AG20443 (cell line): ENCODE results near the gene DLG2.

Experiments
- DNase-seq: peaks from one replicate; pipeline ENCODE4 v3.0.0; 2012; ENCODE audit warnings: low spot score, mixed read lengths

DLG2 gene

GRCh38 chr11:84260862-84261261 lies 1366.3 kb downstream of the DLG2 start:
- no peak for DNase-seq

- no peak for DNase-seq
These were observed 1370.5 kb downstream of the DLG2 start for GRCh38 chr11:84256618-84257017.

- no peak for DNase-seq
These were observed 1371.7 kb downstream of the DLG2 start for GRCh38 chr11:84255483-84255882.

- no peak for DNase-seq
These were observed 1376.1 kb downstream of the DLG2 start for GRCh38 chr11:84250834-84251613.

- DNase-seq: no peak
These were observed 1377.6 kb downstream of the DLG2 start for GRCh38 chr11:84249344-84250135.

GRCh38 chr11:84247926-84248325 lies 1379.2 kb downstream of the DLG2 start:
- DNase-seq: no peak

GRCh38 chr11:84247129-84247528 lies 1380.0 kb downstream of the DLG2 start:
- no peak for DNase-seq

- no peak for DNase-seq
These were observed 1383.4 kb downstream of the DLG2 start for GRCh38 chr11:84243629-84244263.

GRCh38 chr11:84241343-84242131 lies 1385.6 kb downstream of the DLG2 start:
- DNase-seq: no peak

- DNase-seq: no peak
These were observed 1386.3 kb downstream of the DLG2 start for GRCh38 chr11:84240847-84241246.

GRCh38 chr11:84236436-84236835 lies 1390.7 kb downstream of the DLG2 start:
- no peak for DNase-seq

- no peak for DNase-seq
These were observed 1392.5 kb downstream of the DLG2 start for GRCh38 chr11:84234462-84235202.

- no peak for DNase-seq
These were observed 1393.1 kb downstream of the DLG2 start for GRCh38 chr11:84234011-84234410.

GRCh38 chr11:84232511-84232910 lies 1394.6 kb downstream of the DLG2 start:
- no peak for DNase-seq

GRCh38 chr11:84230402-84230801 lies 1396.7 kb downstream of the DLG2 start:
- DNase-seq: no peak

- DNase-seq: no peak
These were observed 1399.0 kb downstream of the DLG2 start for GRCh38 chr11:84227970-84228665.

GRCh38 chr11:84224042-84224441 lies 1403.1 kb downstream of the DLG2 start:
- no peak for DNase-seq

- no peak for DNase-seq
These were observed 1408.8 kb downstream of the DLG2 start for GRCh38 chr11:84218318-84218717.

- no peak for DNase-seq
These were observed 1411.5 kb downstream of the DLG2 start for GRCh38 chr11:84215672-84216071.

GRCh38 chr11:84214557-84214956 lies 1412.6 kb downstream of the DLG2 start:
- no peak for DNase-seq
